HCT116 (cell line): ENCODE data around the gene IGSF5. TPM values are rescaled to one million over a fixed set of nuclear protein-coding genes. Genes with fewer than 3 reads are reported as not detected.

Source experiments
- ATAC-seq: fragments of 200-7000 bp; cut with Tn5 transposase; 2 replicates; pipeline ENCODE4 v1.9.1; 2020; ENCODE audit warnings: mild to moderate bottlenecking, moderate library complexity
- BruUV-seq: library from RNA; stranded (reverse); fragments of 400-500 nt; replicated peaks from 2 replicates; lab custom pipeline; 2021; lab: Mats Ljungman, UMichigan
- CTCF ChIA-PET: fragments of 300-600 bp; sonication (Branson Sonifier 250); formaldehyde crosslinking; loops from one replicate; lab custom pipeline; 2021; ENCODE audit warnings: antibody characterized with exemption; lab: Charles Lee
- POLR2A ChIA-PET: fragments of 300-600, 350-600 bp; sonication (Branson Sonifier 250); formaldehyde crosslinking; loops from one replicate; lab custom pipeline; 2021; ENCODE audit warnings: antibody characterized with exemption; lab: Charles Lee
- RAD21 ChIA-PET, 2 experiments: fragments of 300-600 bp; sonication (Branson Sonifier 250); formaldehyde crosslinking; loops; one replicate each; lab custom pipeline; 2023; ENCODE audit warnings: low total read pairs in 2 of 2; ENCODE audit not compliant: uncharacterized antibody in 2 of 2, unreplicated experiment in 2 of 2, low non-redundant PET in 1 of 2; lab: Charles Lee
- DNase-seq: peaks from one replicate; pipeline ENCODE4 v3.0.0-alpha.2; 2010; ENCODE audit warnings: low read depth, low spot score
- H2AFZ ChIP-seq: fragments of 200-600 bp; shearing (Covaris generic), sonication (generic); 2 replicates; pipeline ENCODE4 v1.6.1; 2017; ENCODE audit warnings: low read depth, mixed run types, mixed read lengths, antibody characterized with exemption, low read length; ENCODE audit not compliant: poor library complexity, severe bottlenecking
- H3K27ac ChIP-seq: 2 replicates; pipeline ENCODE4 v1.5.1; 2012; ENCODE audit warnings: low read depth, low read length
- H3K27me3 ChIP-seq: fragments of 200-600 bp; sonication (generic); 2 replicates; pipeline ENCODE4 v1.6.1; 2016; ENCODE audit warnings: mixed run types, low read length, mixed read lengths; ENCODE audit not compliant: insufficient read depth
- H3K36me3 ChIP-seq, 2 experiments: fragments of 200-500 bp in 1 of 2; fragments of 200-600 bp in 1 of 2; sonication (Bioruptor generic) in 1 of 2; sonication (generic) in 1 of 2; 2 replicates each; pipeline versions ENCODE4 v1.5.1 to v1.6.1; 2014 to 2016; ENCODE audit warnings: low read length in 2 of 2, inconsistent platforms in 1 of 2, mixed read lengths in 1 of 2, mixed run types in 1 of 2; ENCODE audit not compliant: insufficient read depth in 2 of 2, control insufficient read depth in 1 of 2
- H3K4me1 ChIP-seq, 2 experiments: fragments of 200-600 bp in 1 of 2; sonication (generic) in 1 of 2; 2 replicates each; pipeline versions ENCODE4 v1.5.1 to v1.6.1; 2012 to 2017; ENCODE audit warnings: low read length in 2 of 2, inconsistent platforms in 1 of 2, mild to moderate bottlenecking in 1 of 2, mixed read lengths in 1 of 2, mixed run types in 1 of 2, moderate library complexity in 1 of 2; ENCODE audit not compliant: insufficient read depth in 2 of 2, control insufficient read depth in 1 of 2
- H3K4me2 ChIP-seq: fragments of 200-600 bp; sonication (generic); 2 replicates; pipeline ENCODE4 v1.6.1; 2017; ENCODE audit warnings: mixed run types, low read length, mixed read lengths
- H3K4me3 ChIP-seq, 2 experiments: fragments of 200-600 bp in 1 of 2; sonication (generic) in 1 of 2; replicated peaks in 1 of 2; 2 replicates each; pipeline ENCODE4 v1.5.1; 2011 to 2016; ENCODE audit warnings: low read length in 2 of 2, control low read depth in 1 of 2, low read depth in 1 of 2, mild to moderate bottlenecking in 1 of 2, mixed read lengths in 1 of 2, mixed run types in 1 of 2
- H3K79me2 ChIP-seq: fragments of 200-600 bp; sonication (generic); 2 replicates; pipeline ENCODE4 v1.6.1; 2017; ENCODE audit warnings: mild to moderate bottlenecking, mixed run types, low read length, moderate library complexity, mixed read lengths; ENCODE audit not compliant: insufficient read depth
- H3K9ac ChIP-seq: fragments of 200-600 bp; sonication (generic); 2 replicates; pipeline ENCODE4 v1.6.1; 2016; ENCODE audit warnings: low read length, mixed read lengths
- H3K9me2 ChIP-seq: fragments of 200-600 bp; sonication (generic), shearing (Covaris generic); 2 replicates; pipeline ENCODE4 v1.6.1; 2017; ENCODE audit warnings: mixed run types, mild to moderate bottlenecking, moderate library complexity; ENCODE audit not compliant: insufficient read depth
- H3K9me3 ChIP-seq, 2 experiments: fragments of 200-500 bp in 1 of 2; fragments of 200-600 bp in 1 of 2; sonication (Bioruptor generic) in 1 of 2; sonication (generic) in 1 of 2; 2 replicates each; pipeline ENCODE4 v1.6.1; 2014 to 2017; ENCODE audit warnings: low read length in 2 of 2, mixed read lengths in 2 of 2, inconsistent platforms in 1 of 2, low read depth in 1 of 2, mild to moderate bottlenecking in 1 of 2, mixed run types in 1 of 2, moderate library complexity in 1 of 2; ENCODE audit not compliant: control insufficient read depth in 1 of 2, insufficient read depth in 1 of 2
- H4K20me1 ChIP-seq: fragments of 200-600 bp; sonication (generic), shearing (Covaris generic); 2 replicates; pipeline ENCODE4 v1.6.1; 2017; ENCODE audit warnings: mixed run types, mild to moderate bottlenecking, moderate library complexity; ENCODE audit not compliant: insufficient read depth
- ATF3 ChIP-seq: IDR thresholded peaks from 2 replicates; pipeline ENCODE4 v1.6.1; 2012
- CBX3 ChIP-seq: IDR thresholded peaks from 2 replicates; pipeline ENCODE4 v1.6.1; 2012; ENCODE audit warnings: low read depth
- CTCF ChIP-seq, 3 experiments: fragments of 200-600 bp in 1 of 3; sonication (generic) in 1 of 3; IDR thresholded peaks in 2 of 3; conservative IDR thresholded peaks in 1 of 3; 2 replicates each; pipeline ENCODE4 v1.5.1; 2012 to 2017; ENCODE audit warnings: low read depth in 2 of 3, low read length in 2 of 3, antibody characterized with exemption in 1 of 3, borderline replicate concordance in 1 of 3, control low read depth in 1 of 3, mild to moderate bottlenecking in 1 of 3, mixed read lengths in 1 of 3, mixed run types in 1 of 3, moderate library complexity in 1 of 3; ENCODE audit not compliant: insufficient read depth in 1 of 3
- EGR1 ChIP-seq: IDR thresholded peaks from 2 replicates; pipeline ENCODE4 v1.6.1; 2012; ENCODE audit warnings: low read depth
- ELF1 ChIP-seq: IDR thresholded peaks from 2 replicates; pipeline ENCODE4 v1.6.1; 2012; ENCODE audit warnings: low read depth, borderline replicate concordance
- EZH2phosphoT487 ChIP-seq: fragments of 200-600 bp; IDR thresholded peaks from 2 replicates; pipeline ENCODE4 v1.6.1; 2018; ENCODE audit warnings: antibody characterized with exemption, borderline replicate concordance
- FOSL1 ChIP-seq: IDR thresholded peaks from 2 replicates; pipeline ENCODE4 v1.6.1; 2012; ENCODE audit warnings: low read depth
- MAX ChIP-seq: IDR thresholded peaks from 2 replicates; pipeline ENCODE4 v1.6.1; 2012
- POLR2A ChIP-seq: IDR thresholded peaks from 2 replicates; pipeline ENCODE4 v1.7.0; 2011; ENCODE audit warnings: borderline replicate concordance; ENCODE audit not compliant: insufficient read depth, insufficient read length; ENCODE audit errors: extremely low read depth
- POLR2AphosphoS5 ChIP-seq: IDR thresholded peaks from 2 replicates; pipeline ENCODE4 v1.6.1; 2011; ENCODE audit warnings: mild to moderate bottlenecking, low read depth, low read length, moderate library complexity
- RAD21 ChIP-seq: IDR thresholded peaks from 2 replicates; pipeline ENCODE4 v1.6.1; 2012; ENCODE audit warnings: low read depth, mild to moderate bottlenecking
- REST ChIP-seq: IDR thresholded peaks from 2 replicates; pipeline ENCODE4 v1.6.1; 2012; ENCODE audit warnings: low read depth
- SIN3A ChIP-seq: IDR thresholded peaks from 2 replicates; pipeline ENCODE4 v1.6.1; 2012; ENCODE audit warnings: low read depth
- SP1 ChIP-seq: IDR thresholded peaks from 2 replicates; pipeline ENCODE4 v1.6.1; 2012; ENCODE audit warnings: low read depth
- SRF ChIP-seq: IDR thresholded peaks from 2 replicates; pipeline ENCODE4 v1.6.1; 2012; ENCODE audit warnings: low read depth
- TCF7L2 ChIP-seq: IDR thresholded peaks from 2 replicates; pipeline ENCODE4 v1.7.0; 2011; ENCODE audit warnings: borderline replicate concordance, inconsistent platforms; ENCODE audit not compliant: insufficient read depth, insufficient read length; ENCODE audit errors: extremely low read depth
- YY1 ChIP-seq: IDR thresholded peaks from 2 replicates; pipeline ENCODE4 v1.6.1; 2011; ENCODE audit warnings: low read length, low read depth, moderate library complexity, mild to moderate bottlenecking; ENCODE audit not compliant: insufficient replicate concordance; ENCODE audit errors: extremely low read depth
- ZBTB33 ChIP-seq: IDR thresholded peaks from 2 replicates; pipeline ENCODE4 v1.6.1; 2011; ENCODE audit warnings: mild to moderate bottlenecking, low read length, moderate library complexity; ENCODE audit not compliant: insufficient replicate concordance; ENCODE audit errors: extremely low read depth
- ZFX ChIP-seq: fragments of 450-650 bp; IDR thresholded peaks from 2 replicates; pipeline ENCODE4 v1.6.1; 2017
- ZNF274 ChIP-seq: fragments of 200-500 bp; sonication (Bioruptor generic); IDR thresholded peaks from 2 replicates; pipeline ENCODE4 v1.6.1; 2014; ENCODE audit warnings: mild to moderate bottlenecking, low read depth, low read length, inconsistent platforms
- intact Hi-C: fragments of 100-400 bp; cut with micrococcal nuclease; formaldehyde crosslinking; loops from 2 replicates; pipeline ENCODE4 v1.10.0; 2022
- total RNA-seq: library from RNA; stranded (reverse); gene quantifications from one replicate; pipeline ENCODE4 v1.2.1, GENCODE V29; 2021; ENCODE audit not compliant: unreplicated experiment

IGSF5 gene
- total RNA-seq, 1 experiment from 2014 or later = not detected

GRCh38 chr21:39774227-39774626 lies 29.2 kb downstream of the IGSF5 start:
- POLR2A ChIA-PET = no interaction called here

More at GRCh38 chr21:39774227-39774626, 29.2 kb downstream of the IGSF5 start:
- intact Hi-C loops = no loop called here
- no peaks in the 10 kb centered on the region for H3K9me3 ChIP-seq
- no peak overlapping the region for H3K4me2 ChIP-seq
- no peaks in the 10 kb centered on the region for H3K4me1 ChIP-seq
- no peak overlapping the region for H3K9ac ChIP-seq
- no peak overlapping the region for H3K27ac ChIP-seq
- RAD21 ChIA-PET = no interaction called here
- H4K20me1 ChIP-seq = no peaks in the 10 kb centered on the region
- no peak overlapping the region for H2AFZ ChIP-seq
- no peak for ATAC-seq
- TF ChIP-seq EZH2phosphoT487 (no peak), SIN3A (no peak), ZBTB33 (no peak), ZNF274 (no peak), REST (no peak), CBX3 (no peak), RAD21 (no peak), YY1 (no peak), CTCF (IDR thresholded peaks at IDR 0.05 in 2 of 3, conservative IDR thresholded peaks at IDR 0.05 in 1 of 3; ENCODE audit: borderline replicate concordance in 1 of 3, insufficient read depth in 1 of 3, low read depth in 2 of 3, low read length in 2 of 3) (no peak), SRF (no peak), TCF7L2 (no peak), FOSL1 (no peak), POLR2A (no peak), ZFX (no peak), POLR2AphosphoS5 (no peak), ELF1 (no peak), SP1 (no peak), MAX (no peak), ATF3 (no peak), EGR1 (no peak)
- TF ChIP-seq, all 23 proteins: peak for 0
- BruUV-seq = no TSS peak
- CTCF ChIA-PET = no interaction called here
- H3K79me2 ChIP-seq = no peaks in the 10 kb centered on the region
- H3K4me3 ChIP-seq = no peak overlapping the region
- no peak for DNase-seq
- H3K9me2 ChIP-seq = no peaks in the 10 kb centered on the region
- H3K27me3 ChIP-seq = no peaks in the 10 kb centered on the region; the same call in 1 of the 2 replicates
- no peaks in the 10 kb centered on the region for H3K36me3 ChIP-seq
